22Rv1 (cell line): ENCODE results near the gene SPC25.

Experiments used
- H3K27ac ChIP-seq: fragments of 450-650 bp; 2 replicates; pipeline ENCODE4 v1.5.1; 2017
- ZFX ChIP-seq: fragments of 450-650 bp; IDR thresholded peaks from 2 replicates; pipeline ENCODE4 v1.6.1; 2017; ENCODE audit warnings: antibody characterized with exemption, borderline replicate concordance
- TF ChIP-seq, protein P1 (sequence below): fragments of 450-650 bp; IDR thresholded peaks from 2 replicates; pipeline ENCODE4 v1.5.1; 2017; ENCODE audit warnings: mild to moderate bottlenecking

The SPC25 gene

DNA sequence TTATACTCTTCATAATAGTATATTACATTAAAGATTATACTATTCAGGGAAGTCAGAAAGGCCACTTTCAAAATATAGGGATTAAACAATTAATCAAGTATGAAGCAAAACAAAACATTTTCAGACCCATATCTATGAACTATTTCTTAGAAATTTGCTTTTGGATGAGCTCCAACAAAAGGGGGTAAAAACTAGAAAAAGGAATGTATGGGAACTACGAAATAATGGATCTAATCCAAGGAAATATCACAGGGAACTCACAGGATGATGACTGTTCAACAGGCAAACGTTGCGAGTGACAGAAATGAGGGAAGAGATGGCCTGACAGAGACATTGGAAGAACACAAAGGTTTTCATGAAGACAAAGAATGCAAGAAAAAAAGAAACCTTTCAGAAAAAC is 38.8 kb upstream of the SPC25 start:
- TF ChIP-seq, protein P1, sequence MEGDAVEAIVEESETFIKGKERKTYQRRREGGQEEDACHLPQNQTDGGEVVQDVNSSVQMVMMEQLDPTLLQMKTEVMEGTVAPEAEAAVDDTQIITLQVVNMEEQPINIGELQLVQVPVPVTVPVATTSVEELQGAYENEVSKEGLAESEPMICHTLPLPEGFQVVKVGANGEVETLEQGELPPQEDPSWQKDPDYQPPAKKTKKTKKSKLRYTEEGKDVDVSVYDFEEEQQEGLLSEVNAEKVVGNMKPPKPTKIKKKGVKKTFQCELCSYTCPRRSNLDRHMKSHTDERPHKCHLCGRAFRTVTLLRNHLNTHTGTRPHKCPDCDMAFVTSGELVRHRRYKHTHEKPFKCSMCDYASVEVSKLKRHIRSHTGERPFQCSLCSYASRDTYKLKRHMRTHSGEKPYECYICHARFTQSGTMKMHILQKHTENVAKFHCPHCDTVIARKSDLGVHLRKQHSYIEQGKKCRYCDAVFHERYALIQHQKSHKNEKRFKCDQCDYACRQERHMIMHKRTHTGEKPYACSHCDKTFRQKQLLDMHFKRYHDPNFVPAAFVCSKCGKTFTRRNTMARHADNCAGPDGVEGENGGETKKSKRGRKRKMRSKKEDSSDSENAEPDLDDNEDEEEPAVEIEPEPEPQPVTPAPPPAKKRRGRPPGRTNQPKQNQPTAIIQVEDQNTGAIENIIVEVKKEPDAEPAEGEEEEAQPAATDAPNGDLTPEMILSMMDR: no peak
- no peak for TF ChIP-seq ZFX
- H3K27ac ChIP-seq: no peak overlapping the region

DNA sequence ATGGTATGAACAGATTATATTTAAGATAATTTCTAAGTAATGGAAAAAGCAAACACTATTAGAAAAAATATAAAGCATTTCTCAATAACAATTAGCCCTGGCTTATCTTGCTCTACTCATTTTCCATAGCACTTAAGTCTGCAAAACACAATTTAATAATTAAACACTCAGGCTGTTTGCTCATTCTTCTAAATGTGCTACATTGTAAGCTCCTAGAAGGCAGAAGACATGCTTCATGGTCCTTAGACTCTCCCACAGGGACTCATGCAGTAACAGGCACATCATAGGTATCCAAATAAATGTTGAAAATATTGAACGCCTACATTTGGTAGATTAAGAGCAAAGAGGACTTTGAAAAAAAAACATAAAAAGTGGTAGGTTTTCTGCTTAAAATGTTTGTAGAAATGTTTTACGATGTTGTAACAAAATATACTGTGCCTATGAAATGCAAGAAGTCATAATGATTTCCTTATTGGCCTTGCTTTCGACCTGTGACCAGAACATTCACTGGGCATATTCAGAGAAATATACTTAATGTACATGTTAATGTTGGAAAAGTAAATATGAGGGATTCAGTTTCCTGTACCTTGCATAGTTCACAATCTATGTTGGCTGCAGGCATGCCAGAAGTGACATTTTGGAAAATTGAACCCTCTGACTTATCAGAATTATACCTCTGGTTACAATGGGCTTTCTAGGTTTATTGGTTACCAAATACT is 38.0 kb upstream of the SPC25 start:
- TF ChIP-seq ZFX: no peak
- TF ChIP-seq, protein P1: no peak
- no peak overlapping the region for H3K27ac ChIP-seq

DNA sequence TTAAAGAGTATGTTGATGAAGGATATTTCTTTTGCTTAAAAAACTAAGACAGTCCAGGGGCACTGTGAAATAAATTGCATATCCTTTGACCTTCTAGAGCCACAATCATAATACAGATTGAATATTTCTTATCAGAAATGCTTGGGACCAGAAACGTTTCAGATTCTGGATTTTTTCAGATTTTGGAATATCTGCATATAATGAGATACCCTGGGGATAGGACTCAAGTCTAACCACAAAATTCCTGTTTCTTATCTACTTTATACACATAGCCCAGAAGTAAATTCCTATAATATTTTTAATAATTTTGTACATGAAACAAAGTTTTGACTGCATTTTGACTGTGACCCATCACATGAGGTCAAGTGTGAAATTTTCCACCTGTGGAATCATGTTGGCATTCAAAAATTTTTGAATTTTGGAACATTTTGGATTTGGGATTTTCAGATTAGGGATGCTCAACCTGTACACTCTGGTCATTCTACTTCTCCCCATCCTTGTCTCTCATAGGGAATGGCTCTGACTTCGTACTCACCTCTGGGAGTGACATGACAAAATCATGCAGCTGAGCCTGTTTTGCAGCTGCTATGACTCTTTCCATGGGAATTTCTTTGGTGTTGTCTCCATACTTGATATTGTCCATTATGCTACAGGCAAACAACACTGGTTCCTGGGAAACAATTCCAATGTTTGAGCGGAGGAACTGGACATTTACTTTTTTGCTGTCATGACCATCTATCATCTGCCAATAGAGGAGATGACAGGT is 36.6 kb upstream of the SPC25 start:
- TF ChIP-seq ZFX: no peak
- TF ChIP-seq, protein P1: no peak
- H3K27ac ChIP-seq: no peak overlapping the region

DNA sequence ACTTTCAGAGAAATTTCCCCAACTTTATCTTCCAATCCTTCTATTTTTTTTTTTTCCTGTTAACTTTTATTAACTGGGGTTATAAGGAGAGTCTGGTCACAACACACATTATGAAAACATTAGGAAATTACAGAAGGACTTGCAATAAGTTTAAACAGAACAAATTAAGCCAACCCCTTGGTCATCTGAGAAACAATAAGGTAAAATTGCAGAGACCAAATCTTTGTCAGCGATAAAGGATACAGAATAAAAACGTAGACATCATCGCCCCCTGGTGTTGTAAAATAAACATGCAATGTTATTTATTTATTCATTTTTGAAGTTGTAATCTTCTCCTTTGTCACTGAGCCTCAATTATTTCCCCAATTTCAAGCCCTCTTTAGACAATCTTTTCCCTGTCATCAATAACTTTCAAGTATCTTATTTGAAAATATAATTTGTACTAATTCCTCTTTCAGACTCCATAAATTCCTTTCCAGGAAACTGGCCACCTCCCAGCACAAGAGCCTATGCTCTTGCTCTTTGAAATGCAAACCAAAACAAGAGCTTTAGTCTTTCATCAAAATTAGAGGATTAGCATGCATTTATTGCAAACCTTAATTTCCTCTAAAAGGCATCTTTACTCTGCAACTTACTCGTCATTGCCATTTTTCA is 30.4 kb upstream of the SPC25 start:
- no peak overlapping the region for H3K27ac ChIP-seq
- no peak for TF ChIP-seq ZFX
- TF ChIP-seq, protein P1: peak; percentile 52

DNA sequence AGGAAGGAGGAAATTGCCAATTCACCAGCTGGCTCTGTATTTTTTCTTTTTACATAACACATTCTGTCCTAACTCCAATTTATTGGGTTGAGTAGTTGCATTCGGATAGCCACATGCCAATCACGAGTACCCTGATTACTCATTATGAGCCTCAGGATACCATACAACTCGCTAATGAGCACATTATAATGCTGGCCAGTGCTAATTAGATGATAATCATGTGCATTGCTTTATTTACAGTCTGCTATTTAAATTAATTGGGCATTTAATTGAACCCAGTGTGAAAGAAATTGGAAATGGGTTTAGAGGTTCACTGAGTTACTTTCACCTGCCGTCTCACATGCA is 26.1 kb upstream of the SPC25 start:
- H3K27ac ChIP-seq: no peak overlapping the region
- TF ChIP-seq ZFX: no peak
- TF ChIP-seq, protein P1: no peak

DNA sequence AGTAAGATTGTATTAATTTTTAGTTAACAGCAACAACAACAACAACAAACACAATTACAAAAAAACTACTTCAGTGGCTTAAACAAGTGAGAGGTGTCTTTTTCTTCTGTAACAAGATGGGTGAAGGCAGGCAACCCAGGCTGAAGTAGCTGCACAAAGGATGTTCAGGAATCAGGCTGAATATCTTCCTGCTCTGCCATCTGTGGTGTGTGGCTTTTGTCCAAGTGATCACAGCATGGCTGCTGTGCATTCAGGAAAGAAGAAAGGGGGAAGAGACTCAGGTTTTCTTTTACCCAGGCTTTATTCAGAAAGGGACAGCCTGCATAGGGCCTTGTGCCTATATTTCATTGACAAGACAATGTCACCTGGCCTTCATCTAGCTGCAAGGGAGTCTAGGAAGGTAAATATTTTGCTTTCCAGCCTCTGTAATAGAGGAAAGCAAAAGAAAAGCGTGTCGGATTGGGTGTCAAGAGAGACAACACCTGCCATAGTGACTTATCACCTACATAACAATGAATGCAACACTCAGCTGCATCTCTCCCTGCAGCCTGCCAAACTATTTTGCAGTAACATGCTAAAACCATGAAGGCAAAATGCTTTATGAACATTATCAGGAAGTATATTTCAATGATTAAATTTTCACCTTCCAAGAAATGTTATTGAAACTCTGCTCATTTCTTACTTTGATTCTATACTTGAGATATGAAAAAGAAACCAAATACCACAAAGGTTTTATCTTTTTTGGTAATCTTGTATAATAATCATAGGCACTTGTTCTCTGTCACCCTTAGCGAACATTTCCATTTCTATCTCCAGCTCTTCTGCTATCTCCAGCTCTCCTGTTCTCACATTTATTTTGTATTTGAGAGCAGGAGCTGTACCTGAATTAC is 25.5 kb upstream of the SPC25 start:
- TF ChIP-seq, protein P1: no peak
- no peak for TF ChIP-seq ZFX
- no peak overlapping the region for H3K27ac ChIP-seq
